ENCODE results near the gene S100PBP.

DNA sequence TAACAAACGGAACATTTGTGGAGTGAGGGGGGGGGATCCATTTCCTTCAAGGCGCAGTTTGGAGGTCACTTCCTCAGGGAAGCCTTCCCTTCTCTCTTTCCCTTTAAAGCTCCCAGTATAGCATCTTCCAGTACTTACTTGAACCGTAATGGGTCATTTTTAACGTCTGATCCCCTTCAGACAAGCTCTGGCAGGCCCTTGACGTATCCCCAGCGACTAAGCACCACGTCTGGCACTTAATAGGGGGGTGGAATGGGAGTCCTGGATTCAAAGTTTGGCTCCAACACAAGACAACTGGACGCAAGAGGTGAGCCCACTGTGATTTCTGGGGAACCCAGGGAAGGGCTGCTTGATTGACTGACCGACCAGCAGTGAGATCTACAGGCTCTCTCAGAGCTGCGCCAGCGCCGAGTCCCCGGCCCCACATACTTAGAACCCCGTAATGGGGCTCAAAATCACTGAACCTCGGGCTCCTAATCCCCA lies 736 bp upstream of the S100PBP start:
- TF ChIP-seq CTCF (IDR thresholded peaks at IDR 0.05) (no peak), POLR2A (IDR thresholded peaks at IDR 0.05) (no peak)

All from testis (tissue), 2 donors.